ENCODE results near the gene HS3ST4.

HS3ST4 gene

GRCh38 chr16:26108836-26109505 is 417.2 kb downstream of the HS3ST4 start:
- no peak for DNase-seq (ENCODE audit: low read depth)

- DNase-seq (ENCODE audit: low read depth) = no peak
These were observed 420.1 kb downstream of the HS3ST4 start for GRCh38 chr16:26111900-26112299.

- no peak for DNase-seq (ENCODE audit: low read depth)
These were observed 426.8 kb downstream of the HS3ST4 start for GRCh38 chr16:26118575-26118974.

- no peak for DNase-seq (ENCODE audit: low read depth)
These were observed 429.0 kb downstream of the HS3ST4 start for GRCh38 chr16:26120729-26121128.

- DNase-seq (ENCODE audit: low read depth) = no peak
These were observed 436.5 kb downstream of the HS3ST4 start for GRCh38 chr16:26128296-26128695.

GRCh38 chr16:26129997-26130396 is 438.2 kb downstream of the HS3ST4 start:
- DNase-seq (ENCODE audit: low read depth) = no peak

- DNase-seq (ENCODE audit: low read depth) = no peak
These were observed 441.8 kb downstream of the HS3ST4 start for GRCh38 chr16:26133416-26134093.

- DNase-seq (ENCODE audit: low read depth) = no peak
These were observed 442.8 kb downstream of the HS3ST4 start for GRCh38 chr16:26134588-26134987.

- DNase-seq (ENCODE audit: low read depth) = no peak
These were observed 446.2 kb downstream of the HS3ST4 start for GRCh38 chr16:26137956-26138355.

- no peak for DNase-seq (ENCODE audit: low read depth)
These were observed 447.3 kb downstream of the HS3ST4 start for GRCh38 chr16:26139091-26139490.

GRCh38 chr16:26139884-26140283 is 448.1 kb downstream of the HS3ST4 start:
- DNase-seq (ENCODE audit: low read depth) = no peak

- DNase-seq (ENCODE audit: low read depth) = no peak
These were observed 457.8 kb downstream of the HS3ST4 start for GRCh38 chr16:26149364-26150190.

- DNase-seq (ENCODE audit: low read depth) = no peak
These were observed 463.5 kb downstream of the HS3ST4 start for GRCh38 chr16:26155221-26155620.

GRCh38 chr16:26157319-26157718 is 465.6 kb downstream of the HS3ST4 start:
- DNase-seq (ENCODE audit: low read depth) = no peak

- DNase-seq (ENCODE audit: low read depth) = no peak
These were observed 466.5 kb downstream of the HS3ST4 start for GRCh38 chr16:26158142-26158759.

GRCh38 chr16:26161461-26162180 is 469.9 kb downstream of the HS3ST4 start:
- DNase-seq (ENCODE audit: low read depth) = no peak

- DNase-seq (ENCODE audit: low read depth) = no peak
These were observed 477.7 kb downstream of the HS3ST4 start for GRCh38 chr16:26169473-26169872.

GRCh38 chr16:26175944-26176343 is 484.2 kb downstream of the HS3ST4 start:
- no peak for DNase-seq (ENCODE audit: low read depth)

GRCh38 chr16:26177438-26177837 is 485.7 kb downstream of the HS3ST4 start:
- DNase-seq (ENCODE audit: low read depth) = no peak

GRCh38 chr16:26178298-26178697 is 486.5 kb downstream of the HS3ST4 start:
- no peak for DNase-seq (ENCODE audit: low read depth)

GRCh38 chr16:26186091-26186615 is 494.4 kb downstream of the HS3ST4 start:
- DNase-seq (ENCODE audit: low read depth) = no peak

All from stimulated activated CD8-positive, alpha-beta memory T cell treated with anti-CD3 and anti-CD28 coated beads, Interleukin-15, amount 100 ng/mL, for 24 hours (primary cell).